HEK293 (cell line): ENCODE data around the gene PRMT7.

Experiments used
- CTCF ChIA-PET: fragments of 350-600 bp; formaldehyde crosslinking; extraction: SDS; loops from one replicate; lab custom pipeline; 2021; ENCODE audit warnings: antibody characterized with exemption; lab: Yijun Ruan, JAX
- POLR2A ChIA-PET: fragments of 300-600 bp; formaldehyde crosslinking; extraction: SDS; loops from one replicate; lab custom pipeline; 2020; ENCODE audit warnings: antibody characterized with exemption, inconsistent platforms; lab: Yijun Ruan, JAX
- H3K27ac ChIP-seq: fragments of 200-500 bp; sonication (Bioruptor generic); 2 replicates; pipeline ENCODE4 v1.5.1; 2014; ENCODE audit warnings: low read depth, low read length, control low read depth, inconsistent platforms; ENCODE audit errors: extremely low read depth
- H3K36me3 ChIP-seq, 2 experiments: fragments of 200-500 bp in 1 of 2; sonication (Bioruptor generic) in 1 of 2; 1 replicate in 1 of 2; 2 replicates in 1 of 2; pipeline ENCODE4 v1.5.1; 2014 to 2017; ENCODE audit warnings: inconsistent platforms in 2 of 2, low read length in 2 of 2; ENCODE audit not compliant: control insufficient read depth in 2 of 2, insufficient read depth in 1 of 2
- H3K4me1 ChIP-seq: fragments of 200-500 bp; sonication (Bioruptor generic); 2 replicates; pipeline ENCODE4 v1.5.1; 2014; ENCODE audit warnings: mild to moderate bottlenecking, low read length, inconsistent platforms; ENCODE audit not compliant: control insufficient read depth, insufficient read depth
- H3K4me3 ChIP-seq: 2 replicates; pipeline ENCODE4 v1.5.1; 2011; ENCODE audit warnings: low read depth, mild to moderate bottlenecking, control low read depth, low read length, moderate library complexity
- H3K9me3 ChIP-seq: fragments of 200-500 bp; sonication (Bioruptor generic); 2 replicates; pipeline ENCODE4 v1.5.1; 2014; ENCODE audit warnings: low read depth, low read length, inconsistent platforms; ENCODE audit not compliant: control insufficient read depth, insufficient read depth
- REPIN1 ChIP-seq: fragments of 450-650 bp; formaldehyde crosslinking; IDR thresholded peaks from 2 replicates; pipeline ENCODE4 v1.5.1; 2017; ENCODE audit warnings: missing biosample characterization, missing genetic modification characterization, low read depth
- WT1 ChIP-seq: fragments of 450-650 bp; formaldehyde crosslinking; IDR thresholded peaks from 2 replicates; pipeline ENCODE4 v1.5.1; 2016; ENCODE audit warnings: missing biosample characterization, missing genetic modification characterization
- YY1 ChIP-seq: fragments of 450-650 bp; formaldehyde crosslinking; IDR thresholded peaks from 2 replicates; pipeline ENCODE4 v1.5.1; 2018; ENCODE audit warnings: missing biosample characterization, missing genetic modification characterization
- ZBTB10 ChIP-seq: fragments of 450-650 bp; formaldehyde crosslinking; IDR thresholded peaks from 2 replicates; pipeline ENCODE4 v1.5.1; 2016; ENCODE audit warnings: missing biosample characterization, missing genetic modification characterization
- ZBTB48 ChIP-seq: fragments of 450-650 bp; formaldehyde crosslinking; IDR thresholded peaks from 2 replicates; pipeline ENCODE4 v1.5.1; 2016; ENCODE audit warnings: missing biosample characterization, missing genetic modification characterization
- ZEB2 ChIP-seq: fragments of 450-650 bp; formaldehyde crosslinking; IDR thresholded peaks from 2 replicates; pipeline ENCODE4 v1.5.1; 2016; ENCODE audit warnings: missing biosample characterization, missing genetic modification characterization
- ZNF155 ChIP-seq: fragments of 450-650 bp; formaldehyde crosslinking; IDR thresholded peaks from 2 replicates; pipeline ENCODE4 v1.5.1; 2016; ENCODE audit warnings: missing biosample characterization, missing genetic modification characterization
- ZNF26 ChIP-seq: fragments of 450-650 bp; formaldehyde crosslinking; IDR thresholded peaks from 2 replicates; pipeline ENCODE4 v1.5.1; 2016; ENCODE audit warnings: missing biosample characterization, missing genetic modification characterization
- ZNF266 ChIP-seq: fragments of 450-650 bp; formaldehyde crosslinking; IDR thresholded peaks from 2 replicates; pipeline ENCODE4 v1.5.1; 2016; ENCODE audit warnings: missing biosample characterization, missing genetic modification characterization, low read depth
- ZNF280C ChIP-seq: fragments of 450-650 bp; formaldehyde crosslinking; IDR thresholded peaks from 2 replicates; pipeline ENCODE4 v1.5.1; 2016; ENCODE audit warnings: missing biosample characterization, missing genetic modification characterization
- ZNF394 ChIP-seq: fragments of 450-650 bp; formaldehyde crosslinking; IDR thresholded peaks from 2 replicates; pipeline ENCODE4 v1.5.1; 2016; ENCODE audit warnings: missing biosample characterization, missing genetic modification characterization, mild to moderate bottlenecking, moderate library complexity, borderline replicate concordance
- ZNF423 ChIP-seq: fragments of 450-650 bp; formaldehyde crosslinking; IDR thresholded peaks from 2 replicates; pipeline ENCODE4 v1.5.1; 2016; ENCODE audit warnings: missing biosample characterization, missing genetic modification characterization
- ZNF426 ChIP-seq: fragments of 450-650 bp; formaldehyde crosslinking; IDR thresholded peaks from 2 replicates; pipeline ENCODE4 v1.5.1; 2017; ENCODE audit warnings: missing biosample characterization, missing genetic modification characterization, mild to moderate bottlenecking, inconsistent platforms, moderate library complexity
- ZNF510 ChIP-seq: fragments of 450-650 bp; formaldehyde crosslinking; IDR thresholded peaks from 2 replicates; pipeline ENCODE4 v1.5.1; 2018; ENCODE audit warnings: mild to moderate bottlenecking, missing genetic modification characterization, missing biosample characterization; ENCODE audit not compliant: insufficient replicate concordance
- ZNF530 ChIP-seq: fragments of 450-650 bp; formaldehyde crosslinking; IDR thresholded peaks from 2 replicates; pipeline ENCODE4 v1.5.1; 2016; ENCODE audit warnings: low read depth, missing biosample characterization, missing genetic modification characterization
- ZNF549 ChIP-seq: fragments of 450-650 bp; IDR thresholded peaks from 2 replicates; pipeline ENCODE4 v1.5.1; 2018; ENCODE audit warnings: missing biosample characterization, missing genetic modification characterization, mild to moderate bottlenecking, inconsistent platforms, moderate library complexity
- ZNF555 ChIP-seq: fragments of 450-650 bp; formaldehyde crosslinking; conservative IDR thresholded peaks from 2 replicates; pipeline ENCODE4 v1.5.1; 2017; ENCODE audit warnings: missing biosample characterization, mild to moderate bottlenecking, missing genetic modification characterization, inconsistent platforms
- ZNF610 ChIP-seq: fragments of 450-650 bp; formaldehyde crosslinking; IDR thresholded peaks from 2 replicates; pipeline ENCODE4 v1.5.1; 2016; ENCODE audit warnings: missing biosample characterization, missing genetic modification characterization, borderline replicate concordance
- ZNF621 ChIP-seq: fragments of 450-650 bp; formaldehyde crosslinking; IDR thresholded peaks from 2 replicates; pipeline ENCODE4 v1.5.1; 2017; ENCODE audit warnings: missing biosample characterization, missing genetic modification characterization
- ZNF623 ChIP-seq: fragments of 450-650 bp; formaldehyde crosslinking; IDR thresholded peaks from 2 replicates; pipeline ENCODE4 v1.5.1; 2016; ENCODE audit warnings: missing biosample characterization, missing genetic modification characterization
- TF ChIP-seq, protein P1 (sequence below): fragments of 450-650 bp; formaldehyde crosslinking; IDR thresholded peaks from 2 replicates; pipeline ENCODE4; 2016; ENCODE audit warnings: missing biosample characterization, missing genetic modification characterization
- TF ChIP-seq, protein P2 (sequence below): fragments of 450-650 bp; formaldehyde crosslinking; IDR thresholded peaks from 2 replicates; pipeline ENCODE4 v1.5.0; 2017; ENCODE audit warnings: missing biosample characterization, missing genetic modification characterization, borderline replicate concordance
- TF ChIP-seq, protein P3 (sequence below): fragments of 450-650 bp; formaldehyde crosslinking; IDR thresholded peaks from 2 replicates; pipeline ENCODE4 v1.5.1; 2016; ENCODE audit warnings: missing biosample characterization, missing genetic modification characterization

PRMT7 gene

DNA sequence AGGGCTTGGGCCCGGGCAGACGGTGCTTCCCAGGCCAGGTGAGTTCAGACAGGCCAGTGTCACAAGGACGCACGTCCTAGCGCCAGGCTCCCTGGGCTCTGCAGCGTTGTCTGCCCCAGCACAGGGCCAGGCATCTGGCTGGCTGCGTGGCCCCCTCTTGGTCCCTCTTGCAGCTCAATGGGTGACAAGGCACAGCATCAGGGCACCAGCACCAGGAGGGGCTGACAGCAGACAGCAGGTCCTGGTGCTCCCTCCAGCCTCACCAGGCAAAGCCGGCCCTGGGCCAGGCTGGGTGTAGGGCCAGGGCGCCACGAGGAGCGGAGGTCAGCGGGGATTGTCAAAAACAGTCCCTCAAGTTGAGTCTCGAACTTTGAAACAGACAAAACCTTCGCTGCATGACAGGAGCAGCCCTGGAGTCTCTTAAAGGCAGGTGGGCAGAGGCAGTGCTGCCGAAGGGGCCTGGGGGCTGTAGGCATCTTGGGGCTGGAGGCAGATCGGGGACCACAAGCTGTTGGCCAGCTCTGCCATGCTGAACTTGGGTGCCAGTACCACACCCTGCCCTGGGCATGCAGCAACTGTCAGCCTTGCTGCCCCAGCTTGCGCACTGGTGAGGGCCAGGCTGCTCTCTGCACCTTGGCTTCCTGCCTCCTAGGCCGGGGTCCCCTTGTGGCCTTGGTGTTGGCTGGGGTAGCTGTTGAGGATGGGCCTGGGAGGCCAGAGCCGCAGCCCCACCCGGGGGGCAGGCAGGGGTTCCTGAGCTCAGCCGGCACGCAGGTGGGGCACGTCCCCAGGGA is 48.8 kb downstream of the PRMT7 start:
- TF ChIP-seq ZNF555 (tag by site-specific recombination) (no peak), ZNF610 (tag by site-specific recombination) (no peak), ZBTB48 (tag by site-specific recombination) (no peak), ZEB2 (tag by site-specific recombination) (no peak), ZNF266 (no peak), ZNF623 (no peak), WT1 (tag by site-specific recombination) (no peak), REPIN1 (tag by site-specific recombination) (no peak), ZNF423 (no peak), ZNF155 (tag by site-specific recombination) (no peak), ZNF549 (tag by site-specific recombination) (no peak), ZNF280C (no peak), ZNF530 (tag by site-specific recombination) (no peak)
- TF ChIP-seq, protein P1, sequence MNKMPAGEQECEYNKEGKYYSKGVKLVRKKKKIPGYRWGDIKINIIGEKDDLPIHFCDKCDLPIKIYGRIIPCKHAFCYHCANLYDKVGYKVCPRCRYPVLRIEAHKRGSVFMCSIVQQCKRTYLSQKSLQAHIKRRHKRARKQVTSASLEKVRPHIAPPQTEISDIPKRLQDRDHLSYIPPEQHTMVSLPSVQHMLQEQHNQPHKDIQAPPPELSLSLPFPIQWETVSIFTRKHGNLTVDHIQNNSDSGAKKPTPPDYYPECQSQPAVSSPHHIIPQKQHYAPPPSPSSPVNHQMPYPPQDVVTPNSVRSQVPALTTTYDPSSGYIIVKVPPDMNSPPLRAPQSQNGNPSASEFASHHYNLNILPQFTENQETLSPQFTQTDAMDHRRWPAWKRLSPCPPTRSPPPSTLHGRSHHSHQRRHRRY (tag by site-specific recombination) = no peak
- TF ChIP-seq, protein P2, sequence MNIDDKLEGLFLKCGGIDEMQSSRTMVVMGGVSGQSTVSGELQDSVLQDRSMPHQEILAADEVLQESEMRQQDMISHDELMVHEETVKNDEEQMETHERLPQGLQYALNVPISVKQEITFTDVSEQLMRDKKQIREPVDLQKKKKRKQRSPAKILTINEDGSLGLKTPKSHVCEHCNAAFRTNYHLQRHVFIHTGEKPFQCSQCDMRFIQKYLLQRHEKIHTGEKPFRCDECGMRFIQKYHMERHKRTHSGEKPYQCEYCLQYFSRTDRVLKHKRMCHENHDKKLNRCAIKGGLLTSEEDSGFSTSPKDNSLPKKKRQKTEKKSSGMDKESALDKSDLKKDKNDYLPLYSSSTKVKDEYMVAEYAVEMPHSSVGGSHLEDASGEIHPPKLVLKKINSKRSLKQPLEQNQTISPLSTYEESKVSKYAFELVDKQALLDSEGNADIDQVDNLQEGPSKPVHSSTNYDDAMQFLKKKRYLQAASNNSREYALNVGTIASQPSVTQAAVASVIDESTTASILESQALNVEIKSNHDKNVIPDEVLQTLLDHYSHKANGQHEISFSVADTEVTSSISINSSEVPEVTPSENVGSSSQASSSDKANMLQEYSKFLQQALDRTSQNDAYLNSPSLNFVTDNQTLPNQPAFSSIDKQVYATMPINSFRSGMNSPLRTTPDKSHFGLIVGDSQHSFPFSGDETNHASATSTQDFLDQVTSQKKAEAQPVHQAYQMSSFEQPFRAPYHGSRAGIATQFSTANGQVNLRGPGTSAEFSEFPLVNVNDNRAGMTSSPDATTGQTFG (tag by site-specific recombination) = no peak
- TF ChIP-seq, all 188 proteins: peak for 0
- no peak overlapping the region for H3K4me3 ChIP-seq
- no peak overlapping the region for H3K27ac ChIP-seq
- no peaks in the 10 kb centered on the region for H3K4me1 ChIP-seq
- peaks cover 0 to 41% of the 10 kb centered on the region in 2 experiments; a peak in 1 of 3 replicates for H3K36me3 ChIP-seq
- no peaks in the 10 kb centered on the region for H3K9me3 ChIP-seq
- POLR2A ChIA-PET = interaction anchor here (0.6 kb wide), 1 partner anchor 22 kb away, joined by 3 read pairs; no protein-coding TSS in a partner anchor
- CTCF ChIA-PET = interaction anchor here (0.6 kb wide), 1 partner anchor 161 kb away, joined by 3 read pairs; no protein-coding TSS in a partner anchor

DNA sequence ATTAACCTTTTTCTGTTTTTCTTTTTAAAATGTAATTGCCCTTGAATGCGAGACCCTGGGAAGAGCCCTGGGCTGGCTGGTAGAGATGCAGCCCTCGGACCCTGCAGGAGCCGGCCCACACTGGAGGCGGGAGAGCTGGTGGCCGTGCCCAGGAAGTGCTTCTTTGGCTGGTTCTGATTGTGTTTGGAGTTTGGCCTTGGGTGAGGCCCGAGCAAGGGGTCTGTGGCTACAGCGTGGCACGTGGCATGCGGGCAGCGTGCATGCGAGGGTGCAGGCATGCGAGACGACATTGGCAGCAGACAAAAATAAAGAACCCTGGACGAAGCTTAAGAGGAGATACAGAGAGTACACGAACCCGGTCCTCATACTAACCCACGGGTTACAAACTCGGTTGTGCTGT is 49.7 kb downstream of the PRMT7 start:
- CTCF ChIA-PET = no interaction called here
- POLR2A ChIA-PET = no interaction called here
- TF ChIP-seq ZNF621 (tag by site-specific recombination) (no peak), ZNF426 (tag by site-specific recombination) (no peak), ZNF26 (tag by site-specific recombination) (no peak), ZNF510 (no peak), ZBTB10 (tag by site-specific recombination) (no peak), ZNF394 (tag by site-specific recombination) (no peak), YY1 (no peak)
- TF ChIP-seq, protein P3, sequence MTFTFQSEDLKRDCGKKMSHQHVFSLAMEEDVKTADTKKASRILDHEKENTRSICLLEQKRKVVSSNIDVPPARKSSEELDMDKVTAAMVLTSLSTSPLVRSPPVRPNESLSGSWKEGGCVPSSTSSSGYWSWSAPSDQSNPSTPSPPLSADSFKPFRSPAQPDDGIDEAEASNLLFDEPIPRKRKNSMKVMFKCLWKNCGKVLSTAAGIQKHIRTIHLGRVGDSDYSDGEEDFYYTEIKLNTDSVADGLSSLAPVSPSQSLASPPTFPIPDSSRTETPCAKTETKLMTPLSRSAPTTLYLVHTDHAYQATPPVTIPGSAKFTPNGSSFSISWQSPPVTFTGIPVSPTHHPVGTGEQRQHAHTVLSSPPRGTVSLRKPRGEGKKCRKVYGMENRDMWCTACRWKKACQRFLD (tag by site-specific recombination) = no peak

More for the DNA sequence above, 49.7 kb downstream of the PRMT7 start:
- no peak overlapping the region for H3K27ac ChIP-seq
- peaks cover 0 to 31% of the 10 kb centered on the region in 2 experiments; a peak in 1 of 3 replicates for H3K36me3 ChIP-seq
- no peak overlapping the region for H3K4me3 ChIP-seq
- no peaks in the 10 kb centered on the region for H3K9me3 ChIP-seq
- H3K4me1 ChIP-seq = no peaks in the 10 kb centered on the region
